ENCODE results near the gene MCCC1. TPM values are rescaled to one million over a fixed set of nuclear protein-coding genes. Genes with fewer than 3 reads are reported as not detected.

The MCCC1 gene
- total RNA-seq, 2 donors from 2014 or later = 34.7 to 34.8 TPM

- peaks cover 19% of the 10 kb centered on the region for H3K4me1 Mint-ChIP-seq
- H3K27me3 Mint-ChIP-seq (ENCODE audit: insufficient read depth) = no peaks in the 10 kb centered on the region
- H3K36me3 Mint-ChIP-seq (ENCODE audit: low read depth) = peaks cover 10% of the 10 kb centered on the region
- H3K4me3 Mint-ChIP-seq = no peak overlapping the region
- Histone ChIP-seq H3K4me1 (ENCODE audit: control insufficient read depth, insufficient read depth, low read length) (no peaks in the 10 kb centered on the region), H3K27ac (ENCODE audit: low read depth, low read length) (no peak overlapping the region), H3K36me3 (ENCODE audit: control insufficient read depth, insufficient read depth, low read length) (no peaks in the 10 kb centered on the region), H3K27me3 (ENCODE audit: control insufficient read depth, insufficient read depth, low read length, poor library complexity, severe bottlenecking) (no peaks in the 10 kb centered on the region), H3K9ac (ENCODE audit: extremely low read depth, low read length, poor library complexity, severe bottlenecking) (no peak overlapping the region), H3K4me3 (ENCODE audit: low read length) (no peak overlapping the region), H3K9me3 (ENCODE audit: control insufficient read depth, low read length) (no peaks in the 10 kb centered on the region)
- DNase-seq = no peak
- no peak overlapping the region for H3K27ac Mint-ChIP-seq
- H3K9me3 Mint-ChIP-seq = no peaks in the 10 kb centered on the region
- no peak for TF ChIP-seq CTCF (conservative IDR thresholded peaks at IDR 0.05)
Observed at GRCh38 chr3:183008800-183009199, 90.5 kb downstream of the MCCC1 start.

GRCh38 chr3:183008303-183008702, 91.0 kb downstream of the MCCC1 start:
- Mint-ChIP-seq H3K4me3 (no peak overlapping the region), H3K36me3 (ENCODE audit: low read depth) (peaks cover 7% of the 10 kb centered on the region), H3K9me3 (no peaks in the 10 kb centered on the region), H3K4me1 (peaks cover 19% of the 10 kb centered on the region), H3K27ac (no peak overlapping the region), H3K27me3 (ENCODE audit: insufficient read depth) (no peaks in the 10 kb centered on the region)
- 80 to 97% methylated on average over 2 to 4 of the region's 4 CpGs for WGBS, 2 experiments (ENCODE audit: insufficient coverage in 1 of 2, insufficient read length in 1 of 2)
- no peak overlapping the region for H3K4me3 ChIP-seq (ENCODE audit: low read length)
- no peak overlapping the region for H3K9ac ChIP-seq (ENCODE audit: extremely low read depth, low read length, poor library complexity, severe bottlenecking)
- DNase-seq = no peak
- no peaks in the 10 kb centered on the region for H3K36me3 ChIP-seq (ENCODE audit: control insufficient read depth, insufficient read depth, low read length)
- no peaks in the 10 kb centered on the region for H3K9me3 ChIP-seq (ENCODE audit: control insufficient read depth, low read length)
- H3K4me1 ChIP-seq (ENCODE audit: control insufficient read depth, insufficient read depth, low read length) = no peaks in the 10 kb centered on the region
- TF ChIP-seq CTCF (conservative IDR thresholded peaks at IDR 0.05) = no peak
- H3K27ac ChIP-seq (ENCODE audit: low read depth, low read length) = no peak overlapping the region
- H3K27me3 ChIP-seq (ENCODE audit: control insufficient read depth, insufficient read depth, low read length, poor library complexity, severe bottlenecking) = no peaks in the 10 kb centered on the region

GRCh38 chr3:183006396-183007002, 92.8 kb downstream of the MCCC1 start:
- peak overlapping the region; percentile 18 for H3K27ac Mint-ChIP-seq

More at GRCh38 chr3:183006396-183007002, 92.8 kb downstream of the MCCC1 start:
- Mint-ChIP-seq H3K27me3 (ENCODE audit: insufficient read depth) (no peaks in the 10 kb centered on the region), H3K36me3 (ENCODE audit: low read depth) (peaks cover 2% of the 10 kb centered on the region), H3K4me1 (peaks cover 19% of the 10 kb centered on the region), H3K4me3 (no peak overlapping the region), H3K9me3 (no peaks in the 10 kb centered on the region)
- 88 to 90% methylated on average over 6 to 10 of the region's 10 CpGs for WGBS, 2 experiments (ENCODE audit: insufficient coverage in 1 of 2, insufficient read length in 1 of 2)
- Histone ChIP-seq H3K9me3 (ENCODE audit: control insufficient read depth, low read length) (no peaks in the 10 kb centered on the region), H3K4me1 (ENCODE audit: control insufficient read depth, insufficient read depth, low read length) (no peaks in the 10 kb centered on the region), H3K27me3 (ENCODE audit: control insufficient read depth, insufficient read depth, low read length, poor library complexity, severe bottlenecking) (no peaks in the 10 kb centered on the region), H3K27ac (ENCODE audit: low read depth, low read length) (no peak overlapping the region), H3K4me3 (ENCODE audit: low read length) (no peak overlapping the region), H3K9ac (ENCODE audit: extremely low read depth, low read length, poor library complexity, severe bottlenecking) (no peak overlapping the region), H3K36me3 (ENCODE audit: control insufficient read depth, insufficient read depth, low read length) (no peaks in the 10 kb centered on the region)
- DNase-seq = peak; percentile 50
- TF ChIP-seq CTCF (conservative IDR thresholded peaks at IDR 0.05) = no peak

All from endodermal cell (in vitro differentiated cells).